ENCODE measurements around the gene DLGAP5. TPM values are rescaled to one million over a fixed set of nuclear protein-coding genes. Genes with fewer than 3 reads are reported as not detected.

DLGAP5 gene
- total and polyA plus RNA-seq, 4 donors = 0.34 to 5.0 (median 0.63) TPM

GRCh38 chr14:55158412-55158811 lies 33.0 kb downstream of the DLGAP5 start:
- Histone ChIP-seq H3K27me3 (ENCODE audit: control insufficient read depth in 3 of 3, insufficient read depth in 3 of 3, low read length in 2 of 3) (no peaks in the 10 kb centered on the region), H3K9ac (ENCODE audit: insufficient read depth in 1 of 2, low read length in 2 of 2) (no peak overlapping the region), H3K4me1 (ENCODE audit: control insufficient read depth in 5 of 5, insufficient read depth in 5 of 5, low read length in 5 of 5) (no peaks in the 10 kb centered on the region), H3K27ac (ENCODE audit: low read depth in 1 of 2, low read length in 1 of 2) (no peak overlapping the region), H3K4me3 (no peak overlapping the region), H3K9me3 (ENCODE audit: control insufficient read depth in 4 of 4, insufficient read depth in 3 of 4, low read length in 3 of 4) (no peaks in the 10 kb centered on the region), H3K36me3 (ENCODE audit: control insufficient read depth in 4 of 4, insufficient read depth in 4 of 4, low read length in 4 of 4) (peaks cover 0 to 6% (median under 1%) of the 10 kb centered on the region in 4 donors)
- WGBS, 2 donors = 80 to 91% methylated on average over 3 of the region's 3 CpGs
- no peak for TF ChIP-seq CTCF (IDR thresholded peaks at IDR 0.05; ENCODE audit: control extremely low read depth, extremely low read depth)
- DNase-seq = no peak
- no peak for ATAC-seq (ENCODE audit: insufficient read depth, low FRiP score)

- H3K27ac ChIP-seq (ENCODE audit: low read depth in 1 of 2, low read length in 1 of 2) = no peak overlapping the region
- H3K4me3 ChIP-seq = no peak overlapping the region
- DNase-seq (no peak), ATAC-seq (ENCODE audit: insufficient read depth, low FRiP score) (no peak)
- no peak overlapping the region for H3K9ac ChIP-seq (ENCODE audit: insufficient read depth in 1 of 2, low read length in 2 of 2)
- 79 to 95% methylated on average over 1 of the region's 1 CpG for WGBS, 2 donors
- no peaks in the 10 kb centered on the region for H3K9me3 ChIP-seq (ENCODE audit: control insufficient read depth in 4 of 4, insufficient read depth in 3 of 4, low read length in 3 of 4)
- no peaks in the 10 kb centered on the region for H3K27me3 ChIP-seq (ENCODE audit: control insufficient read depth in 3 of 3, insufficient read depth in 3 of 3, low read length in 2 of 3)
- no peak for TF ChIP-seq CTCF (IDR thresholded peaks at IDR 0.05; ENCODE audit: control extremely low read depth, extremely low read depth)
- peaks cover 0 to 11% (median 3%) of the 10 kb centered on the region in 4 donors for H3K36me3 ChIP-seq (ENCODE audit: control insufficient read depth in 4 of 4, insufficient read depth in 4 of 4, low read length in 4 of 4)
- no peaks in the 10 kb centered on the region for H3K4me1 ChIP-seq (ENCODE audit: control insufficient read depth in 5 of 5, insufficient read depth in 5 of 5, low read length in 5 of 5)
Measured at GRCh38 chr14:55157080-55157479, 34.3 kb downstream of the DLGAP5 start.

- DNase-seq (no peak), ATAC-seq (ENCODE audit: insufficient read depth, low FRiP score) (no peak)
- no peak for TF ChIP-seq CTCF (IDR thresholded peaks at IDR 0.05; ENCODE audit: control extremely low read depth, extremely low read depth)
- peaks cover 0 to 9% (median 3%) of the 10 kb centered on the region in 4 donors for H3K36me3 ChIP-seq (ENCODE audit: control insufficient read depth in 4 of 4, insufficient read depth in 4 of 4, low read length in 4 of 4)
- H3K9ac ChIP-seq (ENCODE audit: insufficient read depth in 1 of 2, low read length in 2 of 2) = no peak overlapping the region
- H3K4me3 ChIP-seq = no peak overlapping the region
- no peak overlapping the region for H3K27ac ChIP-seq (ENCODE audit: low read depth in 1 of 2, low read length in 1 of 2)
- H3K4me1 ChIP-seq (ENCODE audit: control insufficient read depth in 5 of 5, insufficient read depth in 5 of 5, low read length in 5 of 5) = no peaks in the 10 kb centered on the region
- H3K27me3 ChIP-seq (ENCODE audit: control insufficient read depth in 3 of 3, insufficient read depth in 3 of 3, low read length in 2 of 3) = no peaks in the 10 kb centered on the region
- WGBS, 2 donors = 94 to 99% methylated on average over 3 of the region's 3 CpGs
- H3K9me3 ChIP-seq (ENCODE audit: control insufficient read depth in 4 of 4, insufficient read depth in 3 of 4, low read length in 3 of 4) = no peaks in the 10 kb centered on the region
Measured at GRCh38 chr14:55153951-55154350, 37.4 kb downstream of the DLGAP5 start.

Measured in lung (tissue), 12 donors.